Epithelial cell of proximal tubule (primary cell): ENCODE data around the gene ABCC12. TPM values are rescaled to one million over a fixed set of nuclear protein-coding genes. Genes with fewer than 3 reads are reported as not detected.

ENCODE experiments used
- DNase-seq: peaks from one replicate; pipeline ENCODE4 v3.0.0-alpha.2; 2011; ENCODE audit warnings: low read depth
- H3K4me3 ChIP-seq: 2 replicates; pipeline ENCODE4 v1.5.1; 2011; ENCODE audit warnings: low read depth, mild to moderate bottlenecking, low read length
- CTCF ChIP-seq: conservative IDR thresholded peaks from 2 replicates; pipeline ENCODE4 v1.5.1; 2012; ENCODE audit warnings: low read depth, mild to moderate bottlenecking, low read length
- total RNA-seq: library from RNA; depleted of rRNA; stranded (reverse); fragments of >200 nt; gene quantifications from 2 replicates; pipeline ENCODE4 v1.2.3, GENCODE V29; 2015

The ABCC12 gene
- total RNA-seq, 1 donor from 2014 or later: not detected

GRCh38 chr16:48106446-48106845 lies 49.3 kb downstream of the ABCC12 start:
- no peak for DNase-seq
- no peak overlapping the region for H3K4me3 ChIP-seq

More at GRCh38 chr16:48106446-48106845, 49.3 kb downstream of the ABCC12 start:
- no peak for TF ChIP-seq CTCF

Other genes with a start within 250 kb of the ABCC12 start
- 21.6 and 23.7 TPM in 2 replicates for gene LONP2, start 88.3 kb upstream of the ABCC12 start, total RNA-seq
- gene ABCC11, start 91.5 kb upstream of the ABCC12 start, total RNA-seq: not detected in 2 replicates
- gene SIAH1, start 229.4 kb upstream of the ABCC12 start, total RNA-seq: 15.3 and 17.9 TPM in 2 replicates